HG03432 (cell line): Measurements from ENCODE around the gene LGALS9.

ENCODE experiments used
- ATAC-seq: cut with Tn5 transposase; IDR thresholded peaks from one replicate; pipeline ENCODE4 v1.9.1; 2021; ENCODE audit warnings: mild to moderate bottlenecking, moderate library complexity; ENCODE audit not compliant: unreplicated experiment

LGALS9 gene

DNA sequence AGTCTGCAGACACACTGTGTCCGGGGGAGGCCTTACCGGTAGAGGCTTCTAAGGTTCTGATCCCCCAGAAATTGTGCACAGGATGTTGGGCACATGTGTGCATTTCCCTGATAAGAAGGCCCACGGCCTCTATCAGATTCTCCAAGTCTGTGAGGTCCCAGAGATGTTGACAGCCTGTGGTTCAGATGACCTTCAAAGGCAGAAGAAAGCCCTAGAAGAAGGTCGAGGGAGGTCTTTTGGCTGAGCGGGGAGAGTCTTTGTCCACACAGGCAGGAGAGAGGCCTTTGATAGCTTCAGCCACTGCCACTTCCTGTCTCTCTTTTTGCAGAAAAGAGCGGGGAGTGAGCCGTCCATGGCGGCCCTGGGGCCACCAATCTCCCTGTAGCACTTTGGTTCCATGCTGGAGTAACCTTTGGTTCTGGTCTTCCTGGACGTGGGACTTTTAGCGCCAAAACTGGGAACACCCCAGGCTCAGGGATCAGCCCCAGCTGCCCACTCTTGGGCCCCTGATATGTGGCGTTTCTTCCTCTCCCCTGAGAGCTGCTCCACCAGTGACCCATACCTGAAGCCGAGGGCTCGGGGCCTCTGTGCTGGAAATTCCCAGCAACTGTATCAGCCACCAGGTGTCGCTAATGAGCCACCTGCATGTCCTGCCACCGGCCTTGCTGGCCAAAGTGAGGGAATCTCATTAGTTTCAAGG lies 28.1 kb upstream of the LGALS9 start:
- ATAC-seq: peak; percentile 60

DNA sequence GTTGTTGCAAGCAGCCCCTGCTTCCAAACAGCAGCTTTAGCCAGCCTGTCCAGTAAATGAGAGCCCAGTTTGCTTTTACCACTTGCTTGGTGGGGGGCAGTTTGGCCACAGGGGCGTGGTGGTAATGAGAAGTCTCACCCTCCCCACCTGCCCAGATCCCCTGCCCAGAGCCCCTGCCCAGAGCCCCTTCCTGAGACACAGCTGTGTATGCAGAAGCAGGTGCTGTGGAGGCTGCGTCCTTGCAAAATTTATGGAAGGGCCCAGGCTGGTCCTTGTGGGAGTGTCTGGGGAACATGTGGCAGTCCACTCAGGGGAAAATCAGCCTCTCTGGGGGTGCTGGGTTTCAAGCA lies 27.6 kb upstream of the LGALS9 start:
- ATAC-seq: no peak

DNA sequence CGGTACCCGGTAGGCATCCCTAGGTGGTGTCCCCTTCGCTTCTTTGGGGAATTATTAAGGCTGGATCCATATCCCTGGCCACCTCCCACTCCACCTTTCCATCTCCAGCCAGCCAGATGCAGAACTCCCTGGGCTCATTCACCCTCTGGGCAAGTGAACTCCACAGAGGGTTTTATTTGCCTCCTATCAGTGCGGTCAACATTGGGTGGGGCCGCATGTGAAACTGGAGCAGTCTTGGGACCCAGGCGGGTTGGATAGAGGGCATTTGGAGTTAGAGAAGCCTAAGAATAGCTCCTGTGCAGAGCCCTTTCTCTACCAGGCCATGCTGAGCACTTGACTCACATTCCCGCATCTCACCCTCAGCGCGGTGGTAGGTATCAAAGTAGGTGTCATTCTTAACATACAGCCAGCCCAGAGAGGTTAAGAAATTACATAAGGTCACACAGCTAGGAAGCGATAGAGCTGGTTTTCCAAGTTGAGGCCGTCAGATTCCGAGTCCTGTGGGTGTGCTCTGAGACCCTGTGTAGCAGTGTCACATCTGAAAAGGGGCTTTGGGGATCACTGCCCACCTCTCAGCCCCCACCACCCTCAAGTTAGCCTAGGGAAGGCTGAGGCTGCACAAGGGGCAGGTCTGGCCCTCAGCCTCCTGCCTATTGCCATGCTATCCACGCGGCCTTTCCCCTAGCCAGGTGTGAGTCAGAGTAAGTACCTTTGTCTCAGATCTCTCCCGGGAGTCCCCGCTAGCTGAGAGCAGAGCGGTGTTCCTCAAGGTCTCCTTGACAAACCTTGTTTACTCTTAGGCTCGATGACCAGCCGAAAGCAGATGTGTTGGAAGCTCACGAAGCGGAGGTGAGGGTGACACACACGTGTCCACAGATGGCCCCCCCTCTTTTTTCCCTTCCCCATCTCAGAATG lies 26.9 kb upstream of the LGALS9 start:
- no peak for ATAC-seq

DNA sequence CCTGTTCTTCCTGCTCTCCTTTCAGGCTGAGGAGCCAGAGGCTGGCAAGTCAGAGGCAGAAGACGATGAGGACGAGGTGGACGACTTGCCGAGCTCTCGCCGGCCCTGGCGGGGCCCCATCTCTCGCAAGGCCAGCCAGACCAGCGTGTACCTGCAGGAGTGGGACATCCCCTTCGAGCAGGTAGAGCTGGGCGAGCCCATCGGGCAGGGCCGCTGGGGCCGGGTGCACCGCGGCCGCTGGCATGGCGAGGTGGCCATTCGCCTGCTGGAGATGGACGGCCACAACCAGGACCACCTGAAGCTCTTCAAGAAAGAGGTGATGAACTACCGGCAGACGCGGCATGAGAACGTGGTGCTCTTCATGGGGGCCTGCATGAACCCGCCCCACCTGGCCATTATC lies 25.6 kb upstream of the LGALS9 start:
- no peak for ATAC-seq

DNA sequence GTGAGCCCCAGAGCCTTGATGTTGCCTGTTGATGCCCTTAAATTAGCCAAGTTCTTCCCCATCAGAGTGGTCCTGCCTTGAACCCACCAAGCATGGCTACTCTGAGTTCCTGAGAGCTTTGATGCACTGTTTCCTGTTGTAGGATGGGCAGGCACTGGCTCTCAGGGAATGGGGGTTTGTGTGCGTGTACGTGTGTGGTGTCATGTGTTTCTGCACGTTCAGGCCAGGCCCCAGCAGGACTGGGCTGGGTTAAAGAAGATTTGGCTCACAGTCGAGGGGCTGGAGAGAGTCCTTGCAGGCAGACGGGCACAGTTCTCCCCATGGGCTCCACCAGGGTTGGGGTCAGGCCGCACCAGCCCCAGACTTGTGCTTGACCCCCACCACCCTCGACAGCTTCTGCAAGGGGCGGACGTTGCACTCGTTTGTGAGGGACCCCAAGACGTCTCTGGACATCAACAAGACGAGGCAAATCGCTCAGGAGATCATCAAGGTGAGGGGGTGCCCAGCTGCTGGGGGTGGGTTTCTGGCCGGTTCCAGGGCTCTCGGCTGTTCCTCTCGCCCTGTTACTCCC lies 23.4 kb upstream of the LGALS9 start:
- ATAC-seq: no peak

DNA sequence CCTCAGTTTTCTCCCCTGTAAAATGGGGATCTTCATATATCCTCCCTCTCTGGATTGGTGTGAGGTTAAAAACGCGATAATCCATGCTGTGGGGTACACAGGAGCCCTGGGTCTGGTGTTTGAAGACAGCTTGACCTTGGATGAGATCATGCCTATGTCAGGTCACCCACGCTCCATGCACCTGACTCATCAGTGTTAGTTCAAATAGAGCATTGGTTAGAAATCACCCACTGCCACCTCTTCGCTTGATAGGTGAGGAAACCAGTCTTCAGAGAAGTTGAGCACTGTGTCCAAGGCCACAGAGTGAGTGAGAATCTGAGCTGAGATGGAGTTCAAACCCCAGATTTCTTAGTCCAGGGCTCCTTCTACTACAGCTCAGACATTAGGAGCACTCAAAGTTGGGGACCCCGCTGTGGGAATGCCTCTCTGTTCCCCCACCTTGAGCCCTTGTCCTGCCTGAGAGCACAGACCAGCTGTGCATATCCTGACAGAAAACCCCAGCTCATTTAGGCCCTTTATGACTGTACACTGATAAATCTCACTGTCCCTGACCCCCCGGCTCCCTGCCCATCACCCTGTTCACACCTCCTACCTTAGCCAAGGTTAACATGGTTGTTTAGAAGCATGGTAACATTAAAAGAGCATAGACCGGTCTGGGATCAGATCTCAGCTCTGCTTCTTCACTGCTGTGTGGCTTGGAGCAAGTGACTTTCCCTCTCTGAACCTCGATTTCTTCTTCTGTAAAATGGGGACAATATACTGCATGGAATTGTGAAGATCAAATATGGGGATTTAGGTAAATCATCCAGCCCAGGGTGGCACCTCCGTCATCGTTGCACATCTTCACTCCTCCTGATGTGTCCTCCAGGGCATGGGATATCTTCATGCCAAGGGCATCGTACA lies 22.4 kb upstream of the LGALS9 start:
- no peak for ATAC-seq

DNA sequence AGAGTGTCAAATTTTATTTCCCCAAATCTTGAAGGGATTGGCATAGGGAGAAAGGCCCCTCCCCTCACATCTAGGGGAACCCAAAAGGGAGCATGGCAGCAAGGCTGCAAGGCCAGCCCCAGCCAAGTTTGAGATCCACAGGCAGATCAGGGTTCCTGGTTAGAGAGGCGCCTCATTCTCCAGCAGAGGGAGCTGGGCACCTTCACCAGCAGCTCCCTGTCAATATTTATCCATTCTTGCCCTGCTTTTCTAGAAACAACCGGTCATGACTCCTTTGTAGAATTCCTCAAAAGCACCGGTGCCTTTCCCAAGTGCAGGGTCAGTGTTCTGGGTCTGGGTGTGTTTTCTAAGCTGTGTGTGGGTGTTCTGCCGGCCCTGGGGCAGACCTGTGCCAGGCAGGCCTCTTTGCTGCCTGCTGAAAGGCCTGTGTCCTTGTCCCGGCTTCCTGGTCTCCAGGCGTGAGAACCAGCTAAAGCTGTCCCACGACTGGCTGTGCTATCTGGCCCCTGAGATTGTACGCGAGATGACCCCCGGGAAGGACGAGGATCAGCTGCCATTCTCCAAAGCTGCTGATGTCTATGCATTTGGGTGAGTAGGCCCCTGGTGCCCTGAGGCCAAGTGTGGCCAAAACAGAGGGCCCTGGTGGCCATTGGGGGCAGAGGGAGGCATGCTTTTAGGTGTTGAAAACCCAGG lies 21.2 kb upstream of the LGALS9 start:
- no peak for ATAC-seq

DNA sequence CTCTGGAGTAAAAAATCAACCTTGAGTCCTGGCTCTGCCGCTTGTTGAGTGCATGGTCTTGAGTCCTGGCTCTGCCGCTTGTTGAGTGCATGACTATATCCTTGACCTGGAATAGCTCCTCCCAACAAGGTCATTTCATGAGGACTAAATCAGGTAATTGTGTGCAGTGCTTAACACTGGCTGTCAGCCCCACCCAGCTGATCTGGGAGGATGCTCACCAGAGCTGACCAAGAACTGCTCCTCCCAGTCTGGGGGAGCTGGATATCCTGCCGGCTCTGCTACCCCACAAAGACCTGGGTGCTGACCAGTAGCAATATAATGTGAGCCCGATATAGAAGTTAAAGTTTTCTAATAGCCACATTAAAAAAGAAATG lies 20.7 kb upstream of the LGALS9 start:
- ATAC-seq: no peak

DNA sequence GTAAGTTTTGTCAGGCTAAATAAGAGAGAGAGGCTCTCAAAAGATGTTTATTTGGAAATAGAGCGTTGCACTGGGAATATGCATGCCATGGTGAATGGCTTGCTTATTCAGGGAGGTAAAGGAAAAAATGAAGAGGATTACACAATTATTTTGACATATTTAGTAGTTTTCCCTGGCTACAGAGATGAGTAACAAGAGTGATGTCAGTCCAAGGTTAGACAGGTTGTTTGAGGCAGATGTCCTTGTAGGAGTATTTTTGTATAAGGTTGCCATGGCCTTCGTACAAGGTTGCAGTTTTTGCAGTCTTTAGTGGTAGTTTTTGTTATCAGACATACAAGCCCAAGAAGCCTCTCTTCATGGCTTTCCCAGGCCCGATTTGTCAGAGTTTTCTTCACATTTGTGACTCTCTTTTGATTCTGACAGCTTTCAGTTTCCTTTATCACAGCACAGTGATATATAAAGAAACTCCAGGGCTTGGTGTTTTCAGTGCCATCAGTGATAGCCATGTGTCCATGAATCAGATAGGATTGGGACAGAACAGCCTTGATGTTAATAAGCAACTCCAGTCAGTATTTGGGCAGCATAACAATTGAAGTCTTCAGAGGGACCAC lies 18.7 kb upstream of the LGALS9 start:
- no peak for ATAC-seq

DNA sequence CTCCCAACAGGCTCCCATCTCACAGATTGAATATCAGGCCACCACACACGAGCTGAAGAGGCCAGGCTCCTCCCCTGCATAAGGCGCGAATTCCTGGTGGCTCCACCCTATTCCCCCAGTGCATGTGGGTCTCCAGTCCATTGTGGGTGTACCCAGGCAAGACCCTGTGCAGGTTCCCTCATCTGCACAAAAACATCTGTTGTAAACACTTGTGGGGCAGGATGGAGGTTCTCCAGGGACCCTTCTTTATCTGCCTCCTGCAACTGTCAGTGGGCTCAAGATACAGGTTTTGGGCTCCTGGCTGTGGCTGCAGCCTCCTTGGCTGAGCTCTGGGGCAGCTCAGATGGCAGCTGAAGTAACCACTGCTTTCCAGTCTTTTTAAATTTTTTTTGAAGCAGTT lies 17.6 kb upstream of the LGALS9 start:
- no peak for ATAC-seq

DNA sequence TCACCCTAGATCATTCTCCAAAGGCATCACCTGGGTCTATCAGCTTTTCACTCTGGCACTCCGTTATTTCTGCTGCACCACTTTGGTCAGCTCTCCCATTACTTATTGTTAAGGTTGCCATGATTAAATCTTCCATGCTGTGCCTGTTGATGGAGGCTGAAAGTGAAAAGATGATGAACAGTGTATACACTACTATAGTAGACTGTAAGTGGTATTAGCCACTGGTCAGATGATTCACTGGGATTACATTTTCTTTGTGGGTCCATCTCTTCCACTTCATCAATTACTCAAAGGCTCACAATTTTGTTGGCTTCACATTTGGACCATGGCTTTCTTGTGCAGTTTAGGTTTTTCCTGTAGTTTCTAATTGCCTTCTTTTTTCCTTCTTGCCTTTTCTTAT lies 15.9 kb upstream of the LGALS9 start:
- ATAC-seq: no peak

DNA sequence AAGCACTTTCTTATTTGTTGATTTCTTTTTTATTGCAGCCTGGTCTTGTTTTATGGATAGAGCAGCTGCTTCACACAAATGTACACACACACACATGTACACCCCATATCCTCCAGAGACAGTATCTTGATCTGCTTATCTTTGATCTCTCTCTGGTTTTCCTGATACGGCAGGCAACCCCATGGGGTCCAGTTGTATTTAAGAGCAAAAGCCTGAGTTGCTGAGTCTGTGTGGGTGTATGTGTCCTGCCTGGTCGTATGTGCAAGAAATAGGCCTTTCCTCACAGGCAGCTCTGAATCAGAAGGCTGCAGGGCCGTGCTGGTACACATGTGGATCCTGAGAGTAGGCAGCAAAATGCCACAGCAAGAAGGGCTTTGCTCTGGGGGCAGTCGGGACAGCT lies 14.6 kb upstream of the LGALS9 start:
- no peak for ATAC-seq

DNA sequence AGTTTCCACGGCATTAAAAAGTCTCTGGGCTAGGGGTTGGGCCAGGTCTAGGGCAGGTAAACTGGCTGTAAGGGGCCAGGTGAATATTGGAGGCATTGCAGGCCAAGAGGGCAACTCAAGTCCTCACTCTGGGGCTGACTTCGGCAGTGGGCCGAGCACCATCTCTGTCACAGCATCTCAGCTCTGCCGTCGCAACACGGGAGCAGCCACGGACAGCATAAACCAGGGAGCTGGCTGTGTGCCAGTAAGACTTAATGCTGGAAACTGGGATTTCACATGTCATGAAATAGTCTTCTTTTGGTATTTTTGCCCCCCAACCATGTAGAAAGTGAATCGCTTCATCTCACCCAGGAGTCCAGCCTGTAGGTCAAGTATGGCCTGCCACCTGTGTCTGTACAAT lies 12.6 kb upstream of the LGALS9 start:
- no peak for ATAC-seq

DNA sequence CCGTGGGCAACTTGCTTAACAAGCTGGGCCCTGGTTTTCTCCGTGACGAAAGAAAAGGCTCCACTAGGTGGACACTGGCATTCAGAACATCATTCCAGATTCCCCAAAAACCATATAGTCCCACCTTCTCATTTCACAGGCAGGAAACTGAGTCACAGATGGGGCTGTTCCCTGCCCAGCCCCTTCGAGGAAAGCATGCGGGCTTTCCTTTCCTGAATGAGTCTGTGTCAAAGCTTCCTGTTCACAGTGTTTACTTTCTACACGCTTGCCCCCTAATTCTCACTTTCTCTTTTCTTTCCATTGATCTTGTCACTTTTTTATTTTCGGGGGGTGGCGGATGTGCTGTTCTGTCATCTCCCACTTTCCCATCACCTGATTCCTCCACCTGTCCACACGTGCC lies 10.3 kb upstream of the LGALS9 start:
- ATAC-seq: no peak

DNA sequence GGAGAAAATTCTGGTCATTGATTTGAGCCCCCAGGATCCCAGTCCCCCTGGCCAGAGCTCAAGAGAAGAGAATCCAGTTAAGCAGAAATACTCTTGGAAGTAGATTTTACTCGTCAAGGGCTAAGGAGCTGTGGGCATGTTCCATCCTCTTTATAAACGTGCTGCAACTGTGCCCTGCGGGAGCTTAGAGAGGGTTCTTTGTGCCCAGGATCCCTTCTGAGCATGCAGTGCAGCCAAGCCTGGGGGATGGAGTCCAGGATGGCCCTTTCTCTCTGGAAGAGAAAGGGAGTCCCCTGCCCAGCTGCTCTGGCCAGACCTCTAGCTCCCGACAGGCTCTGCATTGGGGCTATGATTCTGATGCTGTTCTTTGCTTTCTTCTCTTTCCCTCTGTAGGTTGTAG lies 9.5 kb upstream of the LGALS9 start:
- ATAC-seq: no peak

DNA sequence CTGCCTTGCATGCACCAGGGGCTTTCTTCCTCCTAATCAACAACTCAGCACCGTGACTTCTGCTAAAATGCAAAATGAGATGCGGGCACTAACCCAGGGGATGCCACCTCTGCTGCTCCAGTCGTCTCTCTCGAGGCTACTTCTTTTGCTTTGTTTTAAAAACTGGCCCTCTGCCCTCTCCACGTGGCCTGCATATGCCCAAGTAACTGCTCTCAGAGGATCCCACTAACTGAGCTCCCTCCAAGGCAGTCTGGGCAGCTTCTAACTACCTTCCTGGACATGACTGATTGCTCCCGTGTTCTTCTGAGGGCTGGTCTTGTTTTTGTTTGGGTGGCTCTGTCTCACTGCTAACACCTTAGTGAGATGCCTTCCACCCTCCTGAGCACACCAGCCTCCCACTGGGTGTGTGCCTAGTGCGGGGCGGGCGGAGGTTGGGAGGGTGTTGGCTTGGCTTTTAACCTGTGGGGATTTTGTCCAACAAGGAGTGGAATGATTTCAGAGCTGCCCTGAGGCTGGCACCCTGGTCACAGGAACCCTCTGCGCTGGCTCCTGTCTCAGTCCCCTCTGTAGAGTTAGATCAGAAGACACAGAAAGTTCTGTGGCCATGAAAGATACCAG lies 8.9 kb upstream of the LGALS9 start:
- ATAC-seq: no peak

DNA sequence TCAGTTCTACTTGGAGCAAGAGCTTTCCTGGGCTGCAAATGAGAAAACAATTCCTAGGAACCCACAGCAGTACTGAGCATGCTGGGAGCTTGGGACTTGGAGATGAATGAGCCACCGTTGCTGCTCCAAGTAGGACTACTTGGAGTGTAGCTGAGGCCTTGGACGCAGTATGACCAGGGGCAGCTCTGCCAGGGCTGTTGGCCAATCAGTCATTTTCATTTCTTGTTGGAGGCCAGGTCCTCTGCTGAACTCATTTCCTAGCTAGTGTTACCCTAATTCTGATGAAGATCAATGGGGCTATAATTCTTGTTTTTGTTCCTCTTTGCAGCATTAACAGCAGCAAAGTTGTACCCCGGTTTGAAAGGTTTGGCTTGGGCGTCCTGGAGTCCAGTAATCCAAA lies 8.0 kb upstream of the LGALS9 start:
- ATAC-seq: no peak

DNA sequence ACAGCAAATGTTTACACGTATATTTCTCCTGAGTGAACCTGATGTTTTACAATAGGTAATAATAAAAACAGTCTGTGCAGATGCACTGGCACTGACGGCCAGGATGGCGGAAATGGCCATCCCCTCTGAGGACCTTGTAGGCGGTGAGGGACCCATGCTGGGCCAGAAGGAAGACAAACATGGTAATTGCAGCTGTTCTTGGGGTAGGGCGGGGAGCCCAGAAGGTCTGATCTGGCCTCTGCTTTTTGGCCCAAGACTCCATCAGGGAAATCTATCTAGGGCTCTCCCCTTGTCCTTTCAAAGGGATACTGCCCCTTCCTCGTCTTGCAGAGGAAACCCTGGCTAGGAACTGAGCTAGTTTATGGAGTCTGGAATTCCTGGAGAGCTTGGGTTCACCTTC lies 7.4 kb upstream of the LGALS9 start:
- no peak for ATAC-seq

DNA sequence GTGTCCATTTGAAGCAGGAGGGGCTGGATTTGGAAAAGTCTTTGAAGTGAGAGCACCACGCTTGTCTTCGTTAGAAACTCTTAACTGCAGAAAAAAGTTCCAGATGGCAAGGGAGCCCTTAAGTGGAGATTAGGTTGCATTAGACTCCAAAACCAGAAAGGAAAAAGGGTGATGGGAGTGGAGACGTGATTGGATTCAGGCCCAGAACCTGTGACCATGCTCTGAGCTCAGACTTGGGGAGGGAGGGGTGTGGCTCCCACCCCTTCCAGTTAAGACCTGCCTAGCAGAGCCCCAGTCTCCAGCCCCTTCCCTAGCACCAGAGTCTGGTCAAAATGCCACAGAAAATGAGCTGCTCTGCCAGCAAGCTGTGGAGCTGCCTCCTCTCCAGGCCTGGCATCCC lies 6.4 kb upstream of the LGALS9 start:
- no peak for ATAC-seq

DNA sequence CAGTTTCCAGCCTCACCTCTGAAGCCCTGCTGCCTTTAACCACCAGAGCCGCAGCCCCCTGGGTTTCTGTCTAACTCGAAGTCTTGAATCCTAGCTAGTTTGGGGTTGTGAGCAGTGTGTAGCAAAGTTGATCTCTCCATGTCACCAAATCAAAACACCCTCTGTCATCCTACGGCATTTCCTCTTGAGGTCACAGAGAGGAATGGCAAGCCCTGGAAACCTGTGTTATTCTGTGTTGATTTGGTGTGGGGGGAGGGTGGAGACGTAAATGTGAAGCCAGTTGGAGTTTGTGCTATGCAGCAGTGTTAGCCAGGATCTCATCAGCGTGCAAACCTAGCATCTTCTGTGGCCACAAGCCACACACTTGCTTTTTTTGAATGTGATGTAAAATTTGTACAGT lies 5.1 kb upstream of the LGALS9 start:
- no peak for ATAC-seq
